ENCODE measurements around the gene TXN2.

The TXN2 gene

GRCh38 chr22:36480941-36481392 lies 473 bp downstream of the TXN2 start:
- H3K4me3 ChIP-seq (ENCODE audit: low read length), result peak overlapping the region; percentile 88
- TF ChIP-seq CTCF (IDR thresholded peaks at IDR 0.05; ENCODE audit: low read depth, low read length, poor library complexity, severe bottlenecking), result no peak
- no peak for TF ChIP-seq EZH2phosphoT487 (IDR thresholded peaks at IDR 0.05; ENCODE audit: borderline replicate concordance, low read length)
- H3K79me2 ChIP-seq (ENCODE audit: control insufficient read depth, low read length), result peaks cover 32% of the 10 kb centered on the region
- peak overlapping the region; percentile 74 for H3K4me2 ChIP-seq (ENCODE audit: low read length)
- peak overlapping the region; percentile 91 for H3K27ac ChIP-seq (ENCODE audit: low read depth, low read length)
- peaks cover 18% of the 10 kb centered on the region for H3K4me1 ChIP-seq (ENCODE audit: control insufficient read depth, low read length)
- H3K9me3 ChIP-seq (ENCODE audit: control insufficient read depth, insufficient read depth, low read length), result no peaks in the 10 kb centered on the region
- no peaks in the 10 kb centered on the region for H3K27me3 ChIP-seq (ENCODE audit: control insufficient read depth, low read length)
- H3K9me2 ChIP-seq (replicated peaks; ENCODE audit: control insufficient read depth, low read length), result no peaks in the 10 kb centered on the region
- peaks cover 13% of the 10 kb centered on the region for H3F3A ChIP-seq (ENCODE audit: control insufficient read depth, insufficient read depth)
- no peaks in the 10 kb centered on the region for H4K20me1 ChIP-seq (ENCODE audit: control insufficient read depth, insufficient read depth, low read depth, low read length)
- peaks cover 47% of the 10 kb centered on the region for H3K36me3 ChIP-seq (ENCODE audit: control insufficient read depth, low read length)

GRCh38 chr22:36478966-36479365 lies 2.5 kb downstream of the TXN2 start:
- Histone ChIP-seq H4K20me1 (ENCODE audit: control insufficient read depth, insufficient read depth, low read depth, low read length) (no peaks in the 10 kb centered on the region), H3K27me3 (ENCODE audit: control insufficient read depth, low read length) (no peaks in the 10 kb centered on the region), H3K9me2 (replicated peaks; ENCODE audit: control insufficient read depth, low read length) (no peaks in the 10 kb centered on the region), H3K4me1 (ENCODE audit: control insufficient read depth, low read length) (peaks cover 18% of the 10 kb centered on the region), H3F3A (ENCODE audit: control insufficient read depth, insufficient read depth) (peaks cover 6% of the 10 kb centered on the region; the same call in 1 of the 2 replicates), H3K4me3 (ENCODE audit: low read length) (no peak overlapping the region), H3K36me3 (ENCODE audit: control insufficient read depth, low read length) (peaks cover 66% of the 10 kb centered on the region), H3K4me2 (ENCODE audit: low read length) (no peak overlapping the region), H3K9me3 (ENCODE audit: control insufficient read depth, insufficient read depth, low read length) (no peaks in the 10 kb centered on the region), H3K27ac (ENCODE audit: low read depth, low read length) (no peak overlapping the region), H3K79me2 (ENCODE audit: control insufficient read depth, low read length) (peaks cover 32% of the 10 kb centered on the region)
- TF ChIP-seq EZH2phosphoT487 (IDR thresholded peaks at IDR 0.05; ENCODE audit: borderline replicate concordance, low read length), result no peak
- TF ChIP-seq CTCF (IDR thresholded peaks at IDR 0.05; ENCODE audit: low read depth, low read length, poor library complexity, severe bottlenecking), result no peak

GRCh38 chr22:36475341-36475740 lies 6.1 kb downstream of the TXN2 start:
- Histone ChIP-seq H3K27ac (ENCODE audit: low read depth, low read length) (no peak overlapping the region), H3K9me2 (replicated peaks; ENCODE audit: control insufficient read depth, low read length) (no peaks in the 10 kb centered on the region), H3K79me2 (ENCODE audit: control insufficient read depth, low read length) (peaks cover 21% of the 10 kb centered on the region), H3K27me3 (ENCODE audit: control insufficient read depth, low read length) (no peaks in the 10 kb centered on the region), H3K9me3 (ENCODE audit: control insufficient read depth, insufficient read depth, low read length) (no peaks in the 10 kb centered on the region), H3K4me3 (ENCODE audit: low read length) (no peak overlapping the region), H3K4me2 (ENCODE audit: low read length) (no peak overlapping the region), H3K36me3 (ENCODE audit: control insufficient read depth, low read length) (peaks cover 88% of the 10 kb centered on the region), H3K4me1 (ENCODE audit: control insufficient read depth, low read length) (peaks cover 8% of the 10 kb centered on the region), H4K20me1 (ENCODE audit: control insufficient read depth, insufficient read depth, low read depth, low read length) (no peaks in the 10 kb centered on the region), H3F3A (ENCODE audit: control insufficient read depth, insufficient read depth) (no peaks in the 10 kb centered on the region)
- no peak for TF ChIP-seq CTCF (IDR thresholded peaks at IDR 0.05; ENCODE audit: low read depth, low read length, poor library complexity, severe bottlenecking)
- no peak for TF ChIP-seq EZH2phosphoT487 (IDR thresholded peaks at IDR 0.05; ENCODE audit: borderline replicate concordance, low read length)
